NCI-H748 (cell line): ENCODE data around the gene RPAP3.

Experiments
- DNase-seq: peaks from one replicate; lab custom pipeline; 2025; ENCODE audit not compliant: unreplicated experiment; lab: John Stamatoyannopoulos, UW

RPAP3 gene

GRCh38 chr12:47743311-47743860, 37.6 kb upstream of the RPAP3 start:
- no peak for DNase-seq

- DNase-seq = peak; percentile 47
These were observed 36.5 kb upstream of the RPAP3 start for GRCh38 chr12:47742253-47742825.

GRCh38 chr12:47741340-47741703, 35.5 kb upstream of the RPAP3 start:
- DNase-seq = peak; percentile 93

GRCh38 chr12:47740606-47741339, 34.9 kb upstream of the RPAP3 start:
- no peak for DNase-seq

GRCh38 chr12:47739979-47740378, 34.1 kb upstream of the RPAP3 start:
- DNase-seq = no peak

GRCh38 chr12:47739297-47739696, 33.5 kb upstream of the RPAP3 start:
- no peak for DNase-seq

GRCh38 chr12:47737936-47738594, 32.2 kb upstream of the RPAP3 start:
- DNase-seq = no peak

GRCh38 chr12:47736877-47737676, 31.2 kb upstream of the RPAP3 start:
- peak; percentile 14 for DNase-seq

GRCh38 chr12:47736216-47736615, 30.4 kb upstream of the RPAP3 start:
- no peak for DNase-seq

- DNase-seq = no peak
These were observed 29.8 kb upstream of the RPAP3 start for GRCh38 chr12:47735649-47736048.

- no peak for DNase-seq
These were observed 29.1 kb upstream of the RPAP3 start for GRCh38 chr12:47734725-47735480.

GRCh38 chr12:47733142-47733541, 27.3 kb upstream of the RPAP3 start:
- DNase-seq = no peak

- no peak for DNase-seq
These were observed 26.7 kb upstream of the RPAP3 start for GRCh38 chr12:47732504-47732903.

- no peak for DNase-seq
These were observed 25.9 kb upstream of the RPAP3 start for GRCh38 chr12:47731723-47732122.

GRCh38 chr12:47730341-47730744, 24.5 kb upstream of the RPAP3 start:
- DNase-seq = no peak

GRCh38 chr12:47729233-47729632, 23.4 kb upstream of the RPAP3 start:
- no peak for DNase-seq

- DNase-seq = no peak
These were observed 20.1 kb upstream of the RPAP3 start for GRCh38 chr12:47725893-47726292.

- no peak for DNase-seq
These were observed 19.4 kb upstream of the RPAP3 start, which contains the start of gene ENDOU for GRCh38 chr12:47725091-47725772. Gene ENDOU, minus strand, starts transcription at chr12:47725490. Its CDS starts 77 bp downstream, at chr12:47725413.

GRCh38 chr12:47722941-47723631, 17.3 kb upstream of the RPAP3 start:
- no peak for DNase-seq
